T-helper 2 cell (primary cell): ENCODE data around the gene SEMA6A.
"Not testable (repeated sequence)": the region's sequence is repeated elsewhere in the genome, so short reads cannot be mapped to it uniquely, and the experiment has no call there.

Source experiments
- DNase-seq, 5 experiments: peaks; one replicate each; pipeline versions ENCODE4 v3.0.0 to v3.0.0-alpha.2; 2012 to 2022

The SEMA6A gene

DNA sequence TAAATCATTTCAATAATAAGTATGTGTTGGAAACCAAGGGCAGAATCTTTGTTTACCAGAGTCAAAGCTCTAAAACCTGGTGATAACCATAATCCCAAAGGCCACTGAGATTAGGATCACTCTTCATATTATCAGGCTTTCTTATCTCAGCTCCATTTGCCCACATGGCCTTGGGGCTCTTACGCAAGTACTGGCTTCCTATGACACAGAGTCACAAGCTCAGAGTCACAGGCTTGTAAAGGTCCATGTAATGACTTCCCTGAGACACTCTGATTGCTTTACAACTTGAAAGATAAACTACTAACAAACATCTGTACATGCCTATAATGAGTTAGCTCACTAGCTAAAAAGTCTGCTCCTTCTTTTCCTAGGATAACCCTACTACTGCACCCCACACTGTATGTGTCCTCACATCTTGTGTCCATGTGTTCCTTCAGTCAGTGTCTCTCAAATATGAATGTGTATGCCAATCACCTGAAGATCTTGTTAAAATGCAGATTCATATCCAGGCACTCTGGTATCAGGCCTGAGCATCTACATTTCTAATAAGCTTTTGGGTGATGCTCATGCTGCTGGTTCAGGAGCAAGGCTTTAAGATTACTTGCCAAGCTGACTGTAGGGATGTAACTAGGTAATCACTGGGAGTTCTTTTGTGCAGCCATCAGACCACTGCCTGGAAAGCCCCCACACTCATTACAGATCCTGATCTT is 28.4 kb downstream of the SEMA6A start:
- DNase-seq, result no peak

DNA sequence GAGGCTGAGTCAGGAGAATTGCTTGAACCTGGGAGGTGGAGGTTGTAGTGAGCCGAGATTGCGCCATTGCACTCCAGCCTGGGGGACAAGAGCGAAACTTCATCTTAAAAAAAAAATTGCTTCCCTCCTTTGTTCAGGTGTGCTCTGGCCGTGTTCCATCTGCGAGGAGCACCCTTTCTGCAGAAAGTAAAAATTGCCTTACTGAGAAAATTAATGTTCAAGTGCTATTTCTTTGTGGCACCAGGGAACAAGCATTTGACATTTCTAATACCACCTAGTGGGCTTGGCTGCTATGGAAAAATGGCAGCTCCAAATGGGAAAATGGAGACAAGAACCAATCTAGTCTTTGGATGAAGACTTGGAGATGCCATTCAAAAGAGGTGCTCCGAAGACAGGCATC is 29.2 kb downstream of the SEMA6A start:
- DNase-seq, result not testable (repeated sequence)

DNA sequence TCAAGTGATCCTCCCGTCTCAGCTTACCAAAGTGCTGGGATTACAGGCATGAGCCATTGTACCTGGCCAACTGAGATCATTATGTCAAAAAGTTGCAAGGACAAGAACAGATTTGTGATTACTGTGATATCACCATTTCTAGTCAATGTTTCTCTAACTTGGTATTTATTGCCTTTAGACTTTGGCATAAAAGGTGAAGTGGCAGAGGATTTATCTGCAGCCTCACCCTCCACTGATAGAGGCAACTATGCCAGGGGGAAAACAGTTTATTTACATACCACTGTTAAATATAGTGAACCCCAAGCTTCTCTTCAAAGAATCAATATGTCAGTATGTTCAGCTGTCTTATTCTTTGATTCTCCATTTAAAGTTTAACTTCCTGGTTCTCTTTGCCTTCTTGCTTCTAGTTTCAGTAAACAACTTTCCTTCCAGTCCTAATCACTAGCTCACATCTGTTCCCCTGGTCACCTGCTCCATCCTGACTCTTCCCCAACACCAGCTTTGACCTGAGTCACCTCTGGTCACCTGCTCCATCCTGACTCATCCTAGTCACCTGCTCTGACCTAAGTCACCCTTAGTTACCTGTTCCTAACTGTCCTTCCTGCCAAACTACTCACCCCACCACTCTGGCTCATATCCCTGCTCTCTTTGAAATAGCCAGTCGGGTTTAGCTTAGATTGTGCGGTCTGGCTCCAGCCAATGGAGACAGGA is 29.9 kb downstream of the SEMA6A start:
- no peak for DNase-seq

DNA sequence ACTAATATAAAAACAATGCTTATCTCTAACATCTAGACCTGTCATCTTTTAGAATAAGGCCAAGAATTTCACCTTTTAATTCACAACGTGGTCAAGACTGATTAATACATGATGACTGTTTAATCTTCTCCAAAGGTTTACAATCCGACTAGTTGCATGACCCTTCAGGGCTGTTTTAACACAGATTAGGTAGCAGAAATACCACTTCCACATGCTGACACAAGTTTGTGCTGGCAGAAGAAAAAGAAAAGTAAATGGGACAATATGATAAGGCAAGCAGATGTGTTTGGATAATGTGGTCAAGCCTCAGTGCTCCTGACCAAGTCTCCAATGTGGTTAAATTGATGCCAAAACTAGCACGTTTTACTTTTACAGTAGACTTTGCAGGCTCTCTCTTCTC is 31.1 kb downstream of the SEMA6A start:
- DNase-seq, result no peak

DNA sequence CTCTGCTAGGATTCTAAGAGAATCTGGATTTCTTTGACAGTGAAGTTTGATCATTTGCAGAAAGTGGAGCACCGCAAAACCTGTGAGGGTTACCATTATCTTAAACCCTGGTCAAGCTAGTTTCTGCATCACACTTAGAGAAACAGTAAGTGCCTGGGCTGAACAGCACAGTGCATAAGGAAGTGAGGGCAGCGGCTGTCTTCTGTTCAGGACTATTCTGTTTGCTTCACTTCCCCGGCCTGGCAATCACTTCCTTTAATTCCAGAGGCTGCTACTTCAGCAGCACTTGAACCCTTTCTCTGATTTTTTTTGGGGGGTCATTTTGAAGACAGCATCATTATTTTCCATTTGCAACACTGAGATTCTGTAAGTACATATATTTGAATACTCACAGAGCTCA is 32.0 kb downstream of the SEMA6A start:
- no peak for DNase-seq

DNA sequence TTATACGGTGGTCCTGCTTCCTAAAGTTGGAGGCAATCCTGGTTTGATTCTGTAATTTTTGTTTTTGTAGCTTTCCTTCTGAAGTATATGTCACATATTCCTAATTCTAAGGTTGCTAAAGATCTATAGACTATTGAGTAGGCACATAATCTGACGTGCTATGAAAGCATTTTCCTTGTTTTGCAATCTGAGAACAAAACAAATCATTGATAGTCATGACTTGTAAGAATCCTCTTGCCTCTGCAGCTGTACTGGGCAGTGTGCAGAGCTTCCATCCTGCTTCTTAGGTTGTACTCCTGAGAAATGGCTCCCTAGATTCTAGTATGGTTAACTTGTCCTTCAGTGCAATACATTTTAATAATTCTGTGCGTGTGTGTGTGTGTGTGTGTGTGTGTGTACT is 35.4 kb downstream of the SEMA6A start:
- DNase-seq, result no peak

DNA sequence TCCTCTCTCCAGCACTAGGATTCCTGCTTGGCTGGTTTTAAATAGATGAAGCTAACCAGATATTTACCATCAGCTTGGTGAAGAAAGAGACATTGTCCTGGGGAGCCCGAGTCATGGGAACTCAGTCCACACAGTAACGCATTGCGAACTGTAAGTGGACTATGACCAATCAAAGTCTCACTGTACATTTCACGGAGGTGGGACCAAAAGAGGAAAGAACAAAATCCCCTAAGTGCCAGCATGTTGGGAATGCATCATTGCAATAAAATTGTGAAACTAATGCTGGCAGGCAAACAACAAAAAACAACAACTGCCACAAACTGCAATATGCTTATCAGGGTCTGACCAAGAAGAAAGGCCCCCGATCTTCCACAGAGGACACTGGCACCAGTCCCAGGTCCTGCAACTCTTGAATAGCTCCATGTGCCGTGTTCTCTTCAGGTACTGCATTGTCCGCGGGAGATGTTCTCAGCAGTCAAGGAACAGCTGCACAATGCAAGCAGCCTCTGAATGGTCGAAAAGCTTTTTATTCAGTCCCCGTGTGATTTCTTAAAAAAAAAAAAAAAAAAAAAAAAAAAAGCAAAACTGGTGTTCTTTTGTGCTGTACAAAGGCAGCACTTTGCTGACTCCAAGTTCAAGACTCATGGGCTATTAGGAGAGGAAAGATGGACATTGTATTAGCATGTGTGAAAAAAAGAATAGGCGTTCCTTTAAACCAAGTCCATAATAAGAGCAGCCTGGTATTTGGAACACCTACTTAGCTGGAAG is 38.1 kb downstream of the SEMA6A start:
- no peak for DNase-seq

DNA sequence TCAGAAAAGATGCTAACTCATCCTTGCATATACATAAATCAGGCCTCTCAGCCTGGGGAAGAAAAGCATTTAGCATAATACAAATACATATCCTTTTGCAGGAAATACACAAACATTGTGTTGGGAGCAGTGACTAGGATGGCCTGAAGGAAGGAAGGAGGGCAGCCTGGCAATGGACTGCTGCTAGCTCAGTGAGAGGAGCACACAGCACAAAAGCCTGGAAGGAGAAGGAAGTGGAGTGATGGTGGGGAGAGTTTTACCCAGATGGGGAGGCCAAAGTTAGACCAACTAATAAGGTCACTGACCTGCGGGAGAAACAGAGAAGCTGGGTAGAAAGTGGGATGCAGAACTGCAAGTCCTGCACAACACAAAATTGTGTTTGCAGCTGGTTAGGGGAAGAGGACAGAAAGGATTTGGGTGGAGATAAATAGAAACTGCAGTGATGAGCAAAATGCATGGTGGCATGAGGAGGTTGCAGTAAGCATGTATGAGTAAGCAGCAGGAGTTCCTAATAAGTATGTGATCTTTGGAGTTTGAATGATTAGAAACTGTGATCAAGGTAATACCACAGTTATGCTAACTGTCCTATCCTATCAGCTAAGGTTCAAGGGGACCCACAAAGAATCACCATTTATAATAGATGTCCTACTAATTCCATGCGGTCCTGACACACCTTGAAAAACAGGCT is 39.5 kb downstream of the SEMA6A start:
- no peak for DNase-seq

DNA sequence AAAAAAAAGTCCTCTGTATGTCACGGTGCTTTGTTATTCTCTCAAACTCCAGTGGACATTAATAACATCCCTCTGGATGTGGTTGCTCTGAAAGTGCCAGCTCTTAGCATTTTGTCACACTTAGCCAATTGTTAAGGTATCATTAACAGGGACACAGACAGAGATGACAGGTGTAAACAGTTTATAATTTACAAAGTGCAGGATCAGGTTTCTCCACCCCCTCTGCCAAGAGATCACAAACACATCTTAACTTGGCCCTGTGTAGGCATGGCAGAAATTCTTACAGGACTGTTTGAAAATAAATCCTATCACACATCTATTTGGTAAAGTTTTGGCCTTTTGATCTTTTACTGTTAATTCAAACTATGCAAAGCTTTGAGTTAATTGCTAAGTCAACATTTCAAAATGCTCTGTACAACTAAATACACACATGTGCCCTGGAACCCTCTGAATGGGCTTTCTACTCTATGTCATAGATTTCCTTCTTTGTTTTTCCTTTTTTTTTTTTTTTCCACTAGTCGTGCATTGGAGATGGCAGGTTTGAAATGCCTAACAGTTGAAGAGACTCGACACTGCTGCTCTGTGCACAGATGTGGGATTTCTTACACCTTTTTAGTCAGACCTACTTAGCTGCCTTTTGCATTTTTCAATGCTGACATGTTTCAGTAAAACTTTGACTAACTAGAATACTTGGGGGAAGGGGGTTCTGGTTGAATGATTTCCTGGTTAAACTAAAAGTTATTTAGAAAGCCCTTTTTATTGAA is 41.7 kb downstream of the SEMA6A start:
- no peak for DNase-seq

DNA sequence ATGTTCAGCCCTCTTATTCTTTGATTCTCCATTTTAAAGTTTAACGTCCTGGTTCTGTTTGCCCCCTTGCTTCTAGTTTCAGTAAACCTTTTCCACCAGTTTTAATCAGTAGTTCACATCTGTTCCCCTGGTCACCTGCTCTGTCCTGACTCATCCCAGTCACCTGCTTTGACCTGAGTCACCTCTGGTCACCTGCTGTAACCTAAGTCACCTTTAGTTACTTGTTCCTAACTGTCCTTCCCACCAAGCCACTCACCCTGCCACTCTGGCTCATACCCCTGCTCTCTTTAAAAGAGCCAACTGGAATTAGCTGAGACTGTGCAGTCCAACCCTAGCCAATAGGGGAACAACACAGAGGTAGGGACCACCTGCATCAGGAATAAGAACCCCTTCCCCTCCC is 43.0 kb downstream of the SEMA6A start:
- no peak for DNase-seq

DNA sequence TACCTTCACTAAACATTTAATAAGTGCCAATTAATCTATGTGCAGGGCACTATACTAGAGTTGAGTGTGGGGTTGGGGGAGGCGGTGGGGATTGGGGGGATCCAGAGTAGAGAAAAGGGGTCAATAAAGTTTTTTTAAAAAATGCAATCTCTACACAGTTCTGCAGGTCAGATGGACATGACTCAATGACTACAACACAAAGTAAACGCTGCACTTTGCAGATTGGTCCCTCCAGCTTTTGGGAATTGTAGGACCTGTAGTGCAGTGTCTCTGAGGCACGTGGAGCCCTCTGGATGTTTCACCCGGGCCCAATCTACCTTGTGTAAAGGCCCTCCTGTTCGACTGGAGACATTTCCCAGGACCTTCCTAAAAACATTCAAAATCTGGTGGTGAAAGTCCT is 43.5 kb downstream of the SEMA6A start:
- DNase-seq, result no peak

DNA sequence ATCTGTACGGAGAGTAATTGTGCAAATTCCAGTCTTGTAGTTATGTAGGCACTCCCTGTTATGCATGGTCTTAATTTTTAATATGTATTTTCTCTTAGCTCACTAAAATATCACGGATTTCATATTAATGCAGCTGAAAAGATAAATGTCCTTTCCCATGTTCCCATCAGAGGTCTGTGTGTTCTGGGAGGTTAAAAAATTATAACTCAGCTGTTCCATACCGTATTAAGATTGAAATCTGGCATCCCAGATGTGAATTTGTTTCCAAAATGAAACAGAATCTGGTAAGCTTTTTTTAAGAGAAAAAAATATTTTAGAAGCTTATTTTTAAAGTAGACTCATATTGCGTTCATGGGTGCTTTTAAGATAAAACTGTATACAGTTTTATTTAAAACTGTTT is 44.3 kb downstream of the SEMA6A start:
- no peak for DNase-seq

DNA sequence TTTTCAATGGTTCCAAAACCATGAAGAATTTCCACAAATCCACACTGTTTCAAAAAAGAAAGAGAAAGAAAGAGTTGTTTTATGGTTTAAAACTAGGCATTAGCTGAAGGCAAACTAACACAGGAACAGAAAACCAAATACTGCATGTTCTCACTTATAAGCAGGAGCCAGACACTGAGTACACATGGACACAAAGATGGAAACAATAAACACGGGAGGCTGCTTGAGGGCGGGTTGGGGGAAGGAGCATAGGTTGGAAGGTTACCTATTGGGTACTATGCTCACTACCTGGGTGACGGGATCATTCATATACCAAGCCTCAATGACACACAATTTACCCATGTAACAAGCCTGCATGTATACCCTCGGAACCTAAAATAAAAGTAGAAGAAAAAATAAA is 45.0 kb downstream of the SEMA6A start:
- DNase-seq, result no peak

DNA sequence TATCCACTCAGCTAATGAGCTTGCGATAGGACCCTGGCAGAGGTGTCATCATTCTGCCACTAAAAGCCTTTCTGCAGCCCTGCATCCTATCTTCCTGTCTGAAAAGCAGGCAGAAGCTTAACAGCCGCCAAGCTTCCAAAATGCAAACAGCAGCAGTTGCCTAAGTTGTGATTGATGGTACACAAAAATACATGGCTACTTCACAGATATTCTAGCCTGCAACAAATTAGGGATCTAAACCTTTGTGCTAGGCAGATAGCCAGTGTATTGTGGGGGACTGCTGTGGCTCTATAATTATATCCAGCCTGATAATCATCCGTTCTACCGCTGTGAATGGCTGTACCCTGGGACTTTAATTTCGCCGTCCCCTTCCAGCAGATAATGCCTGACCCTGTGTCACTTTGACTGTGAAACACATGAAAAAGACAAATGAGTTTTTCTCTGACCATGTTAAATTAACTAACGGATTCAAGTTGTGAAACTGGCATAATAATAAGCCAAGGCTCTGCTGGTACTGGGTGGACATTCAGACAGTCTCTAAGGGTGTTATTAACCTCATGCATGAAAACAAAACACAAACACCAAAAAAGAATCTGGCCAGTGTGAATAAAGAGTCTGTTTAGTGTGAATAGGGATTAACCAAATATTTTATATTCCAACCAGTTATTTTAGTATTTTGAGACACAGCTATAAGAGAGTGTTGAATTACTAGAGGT is 45.9 kb downstream of the SEMA6A start:
- DNase-seq, result no peak

DNA sequence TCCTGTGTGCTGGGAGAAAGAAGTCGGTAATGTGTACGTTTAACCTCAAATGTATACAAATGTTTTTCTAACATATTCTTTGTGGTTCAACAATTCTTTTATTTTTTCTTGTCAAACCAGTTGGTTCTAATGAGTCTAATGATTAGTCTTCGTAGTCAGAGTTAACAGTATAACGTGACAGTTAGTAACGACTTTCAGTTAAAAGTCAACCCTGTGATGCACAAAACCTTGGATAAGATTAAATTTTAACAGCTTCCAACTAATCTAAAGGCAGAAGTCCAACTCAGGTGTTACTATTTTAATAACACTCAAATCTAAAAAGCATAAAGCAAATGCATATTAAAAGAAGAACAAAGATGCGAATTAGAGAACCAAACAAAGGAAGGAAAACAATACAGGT is 47.0 kb downstream of the SEMA6A start:
- no peak for DNase-seq

DNA sequence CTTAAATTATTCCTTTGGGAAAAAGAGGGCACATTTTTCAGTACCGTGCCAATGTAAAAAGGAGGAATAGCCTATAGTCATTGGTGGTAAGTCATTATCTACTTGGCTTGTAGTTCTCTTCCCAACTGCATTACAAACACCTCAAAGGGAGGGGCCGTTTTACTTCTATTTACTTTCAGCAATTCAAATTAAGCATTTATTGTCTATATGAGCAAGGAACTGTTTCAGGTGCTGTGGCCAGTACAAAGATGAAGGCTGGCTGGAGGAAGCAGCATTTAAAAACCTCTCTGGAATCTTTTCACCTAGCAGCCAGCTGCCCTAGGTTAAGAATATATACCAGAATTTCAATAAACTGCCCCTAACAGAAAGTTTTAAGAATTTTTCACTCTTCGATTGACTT is 48.9 kb downstream of the SEMA6A start:
- DNase-seq, result no peak

DNA sequence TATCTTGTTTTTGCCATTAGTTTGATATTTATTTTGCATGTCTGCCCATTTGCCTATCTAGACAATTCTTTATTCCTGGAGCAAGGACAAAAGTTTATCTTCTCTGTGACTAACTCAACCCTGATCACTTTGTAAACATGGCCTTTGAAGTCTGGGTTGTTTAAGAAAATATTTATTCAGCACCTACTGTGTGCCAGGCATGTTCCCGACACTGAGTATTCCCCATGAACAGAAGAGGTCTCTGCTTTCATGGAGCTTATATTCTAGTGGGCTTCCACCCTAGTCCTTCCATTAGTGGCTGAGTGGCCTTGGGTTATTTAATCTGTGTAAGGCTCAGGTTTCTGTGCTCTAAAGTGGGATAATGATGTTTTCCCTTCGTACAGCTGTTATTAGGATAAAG is 49.7 kb downstream of the SEMA6A start:
- DNase-seq, result no peak

DNA sequence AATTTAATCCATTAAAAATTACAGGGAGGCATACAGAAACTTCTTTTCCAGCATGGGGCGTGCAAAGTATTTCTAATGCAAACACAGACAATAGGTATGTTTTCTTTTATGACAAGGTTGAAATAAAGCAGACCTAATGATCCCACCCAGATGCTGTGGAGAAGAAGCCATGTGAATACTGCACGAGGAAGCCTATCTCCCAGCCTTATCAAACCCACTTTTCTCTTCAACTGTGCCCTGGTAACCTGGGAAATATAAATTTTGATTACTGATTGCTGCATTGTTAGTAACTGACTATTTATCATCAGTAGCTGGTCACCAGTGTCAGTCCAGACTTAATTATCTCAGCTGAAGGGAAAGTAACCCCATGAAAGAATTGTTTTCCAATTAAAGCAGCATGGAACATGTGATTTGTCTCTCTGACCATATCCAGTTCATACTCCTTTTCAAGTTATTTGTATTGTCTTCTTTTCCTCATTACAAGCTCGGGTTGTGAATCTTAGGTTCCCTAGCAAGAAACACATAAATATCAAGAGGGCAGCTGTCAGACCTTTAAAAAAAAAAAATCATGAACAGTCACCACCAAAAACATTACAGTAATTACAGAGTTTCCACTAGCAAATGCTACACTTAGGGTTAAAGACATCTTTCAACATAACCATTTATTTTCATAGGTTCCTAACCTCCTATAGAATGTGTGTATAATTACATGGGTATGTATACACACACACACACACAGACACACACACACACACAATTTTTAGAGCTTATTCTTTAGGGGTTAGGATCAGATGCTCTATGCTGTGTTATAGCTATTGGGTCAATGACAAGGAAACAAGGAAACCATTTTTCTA is 50.3 kb downstream of the SEMA6A start:
- no peak for DNase-seq

DNA sequence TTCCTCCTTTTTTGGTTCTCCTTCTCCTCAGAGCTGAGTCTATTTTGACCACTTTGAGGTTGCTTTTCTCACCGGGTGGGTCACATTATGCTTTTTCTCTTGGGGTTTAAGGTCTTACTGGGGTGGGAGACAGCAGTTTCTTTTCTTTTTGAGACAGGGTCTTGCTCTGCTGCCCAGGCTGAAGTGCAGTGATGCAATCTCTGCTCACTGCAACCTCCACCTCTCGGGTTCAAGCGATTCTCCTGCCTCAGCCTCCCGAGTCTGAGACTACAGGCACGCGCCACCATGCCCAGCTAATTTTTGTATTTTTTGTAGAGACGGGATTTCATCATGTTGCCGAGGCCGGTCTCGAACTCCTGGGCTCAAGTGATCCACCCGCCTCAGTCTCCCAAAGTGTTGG is 51.4 kb downstream of the SEMA6A start:
- DNase-seq, result not testable (repeated sequence)

DNA sequence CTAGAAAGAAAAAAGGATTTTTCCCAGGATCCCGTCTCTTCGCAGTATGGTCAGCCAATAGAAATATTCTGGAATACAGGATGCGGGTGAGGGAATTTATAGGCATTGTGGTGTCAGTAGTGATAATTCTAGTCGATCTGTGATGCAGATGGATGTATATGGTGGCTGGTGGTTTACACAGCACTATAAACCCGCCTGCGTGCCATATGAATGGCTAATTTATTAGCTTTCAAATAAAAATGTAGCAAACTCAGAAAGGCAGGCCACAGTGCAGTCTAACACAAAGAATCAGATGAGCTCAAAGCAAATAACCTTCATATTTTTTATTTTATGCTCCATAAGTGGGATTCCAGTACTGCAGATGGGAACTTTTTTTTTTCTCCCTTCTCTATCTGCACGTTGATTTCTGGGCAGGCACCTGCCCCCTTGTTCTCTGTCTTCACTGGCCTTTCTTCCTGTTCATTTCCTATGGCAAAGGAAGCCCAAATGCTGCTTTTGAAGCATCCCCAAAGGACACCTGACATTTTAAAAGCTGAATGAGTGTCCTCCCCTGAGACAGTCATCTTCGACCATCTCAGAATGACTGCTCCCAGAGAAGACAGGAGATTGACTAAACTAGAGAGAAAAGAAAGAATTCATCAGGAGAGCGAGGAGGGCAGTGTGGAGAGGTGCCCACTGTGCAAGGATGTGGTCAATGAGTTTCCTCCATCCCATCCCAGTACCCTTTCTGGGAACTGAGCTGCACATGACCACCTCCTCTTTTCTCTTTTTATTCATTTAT is 52.1 kb downstream of the SEMA6A start:
- no peak for DNase-seq
